GM12875 (cell line): ENCODE data around the gene IL31.
A peak's percentile ranks its signal among the peaks of the same experiment; 100 is the strongest.

Experiments
- H3K4me3 ChIP-seq: one replicate; pipeline ENCODE4 v1.5.1; 2011; ENCODE audit warnings: low read depth, low read length, control low read depth
- CTCF ChIP-seq: IDR thresholded peaks from 2 replicates; pipeline ENCODE4 v1.5.1; 2011; ENCODE audit warnings: low read depth, mild to moderate bottlenecking, control low read depth, inconsistent platforms, low read length, moderate library complexity, borderline replicate concordance; ENCODE audit not compliant: insufficient read depth

Gene IL31

GRCh38 chr12:122190842-122191668 lies 17.0 kb upstream of the IL31 start:
- TF ChIP-seq CTCF = peak; percentile 86
- H3K4me3 ChIP-seq = no peak overlapping the region

- TF ChIP-seq CTCF = no peak
- H3K4me3 ChIP-seq = no peak overlapping the region
Measured at GRCh38 chr12:122189626-122190475, 15.8 kb upstream of the IL31 start.

- no peak for TF ChIP-seq CTCF
- H3K4me3 ChIP-seq = no peak overlapping the region
Measured at GRCh38 chr12:122187466-122187865, 13.4 kb upstream of the IL31 start.

GRCh38 chr12:122185494-122186082 lies 11.6 kb upstream of the IL31 start:
- H3K4me3 ChIP-seq = no peak overlapping the region
- no peak for TF ChIP-seq CTCF

GRCh38 chr12:122185079-122185478 lies 11.1 kb upstream of the IL31 start:
- no peak for TF ChIP-seq CTCF
- no peak overlapping the region for H3K4me3 ChIP-seq

GRCh38 chr12:122184517-122184916 lies 10.5 kb upstream of the IL31 start:
- no peak for TF ChIP-seq CTCF
- H3K4me3 ChIP-seq = no peak overlapping the region
